Fibroblast of mammary gland (primary cell): Measurements from ENCODE around the gene TRAIP.

Experiments used
- DNase-seq: peaks from one replicate; pipeline ENCODE4 v3.0.0-alpha.2; 2010; ENCODE audit warnings: low read depth
- H3K4me3 ChIP-seq: 2 replicates; pipeline ENCODE4 v1.5.1; 2011; ENCODE audit warnings: low read depth, mild to moderate bottlenecking, low read length, moderate library complexity; ENCODE audit not compliant: control insufficient read depth
- TF ChIP-seq, protein P1 (sequence below): conservative IDR thresholded peaks from 2 replicates; pipeline ENCODE4 v1.5.1; 2011; ENCODE audit warnings: low read depth, low read length, inconsistent platforms; ENCODE audit not compliant: control insufficient read depth, insufficient read depth

TRAIP gene

DNA sequence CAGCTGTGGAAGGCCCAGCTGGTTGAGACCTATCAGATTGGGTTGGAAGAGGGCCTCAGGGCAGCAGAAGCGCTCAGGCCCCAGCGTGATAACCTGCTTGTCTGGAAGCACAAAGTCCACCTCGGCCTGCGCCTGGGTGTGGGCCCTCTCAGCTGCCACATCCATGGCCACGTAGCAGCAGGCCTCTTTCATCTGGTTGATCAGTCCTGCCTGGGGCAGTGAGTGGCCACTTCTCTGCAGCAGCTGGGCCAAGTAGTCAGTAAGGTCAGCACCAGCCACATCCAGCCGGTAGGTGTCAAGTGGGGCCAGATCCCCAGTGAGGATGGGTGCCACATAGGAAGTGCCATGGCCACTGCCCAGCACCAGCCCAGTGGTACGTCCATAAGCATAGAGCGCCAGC, 17.3 kb upstream of the TRAIP start:
- TF ChIP-seq, protein P1, sequence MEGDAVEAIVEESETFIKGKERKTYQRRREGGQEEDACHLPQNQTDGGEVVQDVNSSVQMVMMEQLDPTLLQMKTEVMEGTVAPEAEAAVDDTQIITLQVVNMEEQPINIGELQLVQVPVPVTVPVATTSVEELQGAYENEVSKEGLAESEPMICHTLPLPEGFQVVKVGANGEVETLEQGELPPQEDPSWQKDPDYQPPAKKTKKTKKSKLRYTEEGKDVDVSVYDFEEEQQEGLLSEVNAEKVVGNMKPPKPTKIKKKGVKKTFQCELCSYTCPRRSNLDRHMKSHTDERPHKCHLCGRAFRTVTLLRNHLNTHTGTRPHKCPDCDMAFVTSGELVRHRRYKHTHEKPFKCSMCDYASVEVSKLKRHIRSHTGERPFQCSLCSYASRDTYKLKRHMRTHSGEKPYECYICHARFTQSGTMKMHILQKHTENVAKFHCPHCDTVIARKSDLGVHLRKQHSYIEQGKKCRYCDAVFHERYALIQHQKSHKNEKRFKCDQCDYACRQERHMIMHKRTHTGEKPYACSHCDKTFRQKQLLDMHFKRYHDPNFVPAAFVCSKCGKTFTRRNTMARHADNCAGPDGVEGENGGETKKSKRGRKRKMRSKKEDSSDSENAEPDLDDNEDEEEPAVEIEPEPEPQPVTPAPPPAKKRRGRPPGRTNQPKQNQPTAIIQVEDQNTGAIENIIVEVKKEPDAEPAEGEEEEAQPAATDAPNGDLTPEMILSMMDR, result no peak
- no peak for DNase-seq
- no peak overlapping the region for H3K4me3 ChIP-seq

DNA sequence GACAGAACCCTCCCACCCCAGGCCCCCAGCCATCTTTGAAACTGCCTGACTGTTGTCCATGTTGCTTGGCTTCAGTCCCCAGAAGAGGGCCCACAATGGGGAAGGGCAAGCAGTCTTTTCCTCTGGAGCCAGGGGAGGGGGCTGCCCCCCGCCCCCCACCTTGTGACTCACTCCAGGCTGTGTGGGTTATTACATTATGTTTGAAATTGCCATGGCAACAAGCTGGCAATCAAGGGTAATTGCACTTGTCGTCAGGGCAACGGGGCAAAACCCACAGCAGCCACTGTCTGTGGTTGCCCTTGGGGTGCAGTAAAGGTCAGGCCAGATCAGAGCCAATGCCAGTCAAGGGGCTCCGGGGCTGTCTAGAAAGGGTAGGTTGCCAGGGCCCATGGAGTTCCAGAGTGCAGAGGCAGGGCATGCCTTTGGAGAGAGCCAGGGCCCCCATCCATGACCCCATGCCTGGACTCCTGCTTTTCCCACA, 16.5 kb upstream of the TRAIP start:
- DNase-seq, result no peak
- no peak overlapping the region for H3K4me3 ChIP-seq
- TF ChIP-seq, protein P1, result no peak

DNA sequence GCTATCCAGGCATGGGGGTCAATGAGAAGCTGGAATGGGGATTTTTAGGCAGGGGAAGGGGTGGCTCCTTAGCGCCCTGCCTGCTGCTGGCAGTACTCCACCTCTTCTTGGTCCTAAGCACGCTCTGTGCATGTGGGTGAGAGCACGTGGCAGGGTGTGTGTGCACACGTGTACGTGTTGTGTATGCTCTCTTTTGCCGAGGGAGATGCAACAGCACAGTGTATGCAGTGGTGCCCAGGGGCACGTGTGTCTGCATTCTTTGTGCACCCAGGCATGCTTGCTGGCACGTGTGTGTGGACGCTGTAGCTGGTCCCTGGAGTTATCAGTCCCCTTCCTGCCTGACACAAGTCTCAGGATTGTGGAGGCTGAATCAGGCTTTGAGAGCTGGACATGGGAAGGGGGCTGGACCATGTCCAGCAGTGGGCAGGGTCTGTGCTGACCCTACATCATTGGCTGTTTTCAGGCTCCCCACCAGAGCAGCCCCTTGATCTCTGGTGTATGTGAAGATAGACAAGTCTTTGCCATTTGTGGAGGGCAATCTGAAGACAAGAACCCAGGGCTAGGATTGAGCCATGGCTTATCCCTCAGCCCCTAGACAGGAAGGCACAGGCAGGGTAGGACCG, 15.3 kb upstream of the TRAIP start:
- TF ChIP-seq, protein P1, result no peak
- H3K4me3 ChIP-seq, result no peak overlapping the region
- no peak for DNase-seq

DNA sequence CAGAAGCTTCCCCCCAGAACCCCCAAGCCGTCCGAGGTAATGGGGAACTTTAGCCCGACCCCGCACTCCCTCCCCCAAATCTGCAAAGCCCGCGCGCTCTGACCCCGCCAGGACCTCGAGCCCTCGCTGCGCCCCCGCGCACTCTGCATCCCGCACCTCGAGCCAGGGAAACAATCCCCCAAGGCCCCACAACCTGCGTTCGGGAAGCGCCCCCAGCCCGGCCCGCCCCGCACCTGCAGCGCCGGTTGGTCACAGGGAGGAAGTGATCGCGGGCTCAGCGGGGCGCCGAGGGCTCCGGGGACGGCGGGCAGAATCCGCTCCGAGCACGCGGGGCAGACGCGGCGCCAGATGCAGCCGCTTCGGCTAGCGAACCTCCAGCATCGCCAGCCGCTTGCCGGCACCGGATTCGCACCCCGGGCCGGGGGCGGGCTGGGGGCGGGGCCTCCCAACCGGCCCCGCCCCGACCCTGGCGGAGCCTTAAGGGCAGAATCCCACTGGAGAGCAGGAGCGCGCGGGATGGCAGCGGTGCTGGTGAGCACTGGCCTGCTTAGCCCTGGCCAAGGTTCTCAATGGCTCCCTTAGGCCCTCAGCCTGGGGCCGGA, 13.3 kb upstream of the TRAIP start, which contains the start of gene CAMKV:
CAMKV (minus strand) TSS at position 382 of the 602 bp plus-strand sequence. CDS start 7,518 bp downstream, outside the sequence.
- TF ChIP-seq, protein P1, result no peak
- no peak for DNase-seq
- H3K4me3 ChIP-seq, result no peak within 1 kb of the TSS

DNA sequence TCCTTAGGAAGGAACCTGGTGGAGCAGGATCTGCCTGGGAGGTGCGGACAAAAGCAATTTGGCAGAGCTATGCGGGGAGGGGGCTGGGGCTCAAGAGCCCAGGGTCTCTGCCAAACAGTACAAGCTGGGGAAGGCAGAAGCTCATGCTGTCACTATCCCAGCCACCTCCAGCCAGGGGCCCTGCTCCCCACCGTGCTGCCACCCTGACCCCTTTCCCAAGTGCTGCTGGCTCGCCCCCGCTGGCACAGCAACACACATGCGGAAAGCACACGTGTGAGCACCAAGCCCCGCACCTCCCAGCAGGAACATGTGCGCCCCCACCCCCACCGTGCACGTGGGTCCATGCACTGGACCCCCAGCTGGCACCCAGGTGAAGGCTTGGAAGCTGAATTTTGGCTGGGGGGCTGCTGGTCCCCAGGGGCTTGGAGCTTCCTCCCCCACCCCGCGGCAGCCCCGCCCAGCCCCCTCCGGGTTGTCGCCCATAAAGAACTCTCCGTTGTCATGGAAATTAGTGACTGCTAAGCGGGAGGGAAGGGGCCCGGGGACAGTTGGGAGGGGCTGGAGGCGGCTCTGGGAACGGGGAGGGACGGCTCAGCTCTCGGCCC, 12.6 kb upstream of the TRAIP start:
- H3K4me3 ChIP-seq, result no peak overlapping the region
- TF ChIP-seq, protein P1, result no peak
- DNase-seq, result no peak

DNA sequence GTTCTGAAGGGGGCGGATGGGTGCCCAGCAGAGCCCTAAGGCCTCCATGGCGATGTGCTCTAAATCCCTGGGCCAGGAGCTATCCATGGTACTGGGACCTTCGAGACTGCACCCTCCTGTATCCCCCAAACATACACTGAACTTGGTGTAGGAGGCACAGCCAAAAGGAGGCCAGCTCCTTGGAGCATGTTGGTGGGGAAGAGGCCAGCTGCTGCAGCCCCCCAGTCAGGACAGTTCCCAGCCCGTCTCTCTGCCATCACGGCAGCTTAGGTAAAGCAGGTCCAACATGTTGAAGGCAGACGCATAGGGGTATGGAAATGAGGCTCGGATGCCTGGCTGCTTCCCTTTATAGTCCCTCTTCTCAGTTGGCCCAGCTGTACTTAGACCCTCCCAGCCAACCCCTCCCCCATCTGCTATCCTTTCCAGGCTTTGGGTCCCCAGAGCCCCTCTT, 11.5 kb upstream of the TRAIP start:
- no peak overlapping the region for H3K4me3 ChIP-seq
- TF ChIP-seq, protein P1, result no peak
- DNase-seq, result peak; percentile 41
